ENCODE measurements around the gene DCUN1D2.
"Not testable (repeated sequence)": the region's sequence is repeated elsewhere in the genome, so short reads cannot be mapped to it uniquely, and the experiment has no call there.

Gene DCUN1D2

GRCh38 chr13:113443991-113444390 lies 46.5 kb downstream of the DCUN1D2 start:
- no peak for FAIRE-seq

GRCh38 chr13:113442985-113443362 lies 47.5 kb downstream of the DCUN1D2 start:
- FAIRE-seq: no peak

DNA sequence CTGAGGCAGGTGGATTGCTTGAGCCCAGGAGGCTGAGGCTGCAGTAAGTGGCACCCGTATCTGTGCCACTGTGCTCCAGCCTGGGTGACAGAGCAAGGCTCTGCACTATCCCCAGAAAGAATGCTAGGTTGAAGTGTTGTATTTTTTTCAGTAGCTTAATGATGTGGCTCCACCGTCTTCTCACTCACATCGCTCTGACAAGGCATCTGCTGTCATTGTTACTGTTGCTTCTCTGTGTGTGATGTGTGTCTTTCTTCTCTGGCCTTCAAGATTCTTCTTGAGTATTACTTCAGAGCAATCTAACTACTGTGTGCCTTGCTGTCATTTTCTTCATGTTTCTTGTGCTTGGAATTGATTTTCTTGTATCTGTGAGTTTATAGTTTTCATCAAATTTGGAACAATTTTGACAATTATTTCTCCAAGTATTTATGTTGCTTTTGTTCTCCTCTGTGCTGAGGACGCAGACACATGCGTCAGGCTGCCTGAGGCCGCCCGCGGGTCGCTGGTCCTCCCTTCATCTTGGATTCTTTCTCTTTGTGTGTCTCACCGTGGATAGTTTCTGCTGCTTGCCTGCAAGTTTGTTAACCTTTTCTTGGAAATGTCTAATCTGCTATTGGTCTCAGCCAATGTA lies 48.0 kb downstream of the DCUN1D2 start:
- FAIRE-seq: no peak

- no peak for FAIRE-seq
Measured at GRCh38 chr13:113441661-113442060, 48.9 kb downstream of the DCUN1D2 start.

DNA sequence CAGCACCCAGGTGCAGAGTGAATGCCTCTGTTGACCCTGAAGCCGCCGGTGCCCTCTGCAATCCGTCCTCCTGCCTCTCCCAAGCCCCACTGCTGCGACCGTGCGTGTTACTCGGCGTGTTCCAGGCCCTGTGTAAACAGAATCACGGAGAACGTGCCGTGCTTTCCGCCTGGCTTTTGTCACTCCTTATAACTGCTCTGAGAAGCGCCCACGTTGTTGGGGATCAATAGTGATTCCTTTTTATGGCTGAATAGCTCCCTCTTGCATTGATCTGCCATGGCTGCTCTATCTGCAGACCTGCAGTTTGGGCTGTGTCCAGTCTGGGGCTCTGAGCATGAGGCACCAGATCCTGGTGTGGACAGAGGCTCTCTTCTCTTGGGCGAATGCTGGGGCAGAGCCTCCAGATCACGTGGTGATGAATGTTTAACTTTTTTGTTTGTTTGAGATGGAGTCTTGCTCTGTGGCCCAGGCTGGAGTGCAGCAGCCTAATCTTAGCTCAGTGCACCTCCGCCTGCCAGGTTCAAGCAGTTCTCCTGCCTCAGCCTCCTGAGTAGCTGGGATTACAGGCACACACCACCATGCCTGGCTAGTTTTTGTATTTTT lies 53.0 kb downstream of the DCUN1D2 start:
- no peak for FAIRE-seq

DNA sequence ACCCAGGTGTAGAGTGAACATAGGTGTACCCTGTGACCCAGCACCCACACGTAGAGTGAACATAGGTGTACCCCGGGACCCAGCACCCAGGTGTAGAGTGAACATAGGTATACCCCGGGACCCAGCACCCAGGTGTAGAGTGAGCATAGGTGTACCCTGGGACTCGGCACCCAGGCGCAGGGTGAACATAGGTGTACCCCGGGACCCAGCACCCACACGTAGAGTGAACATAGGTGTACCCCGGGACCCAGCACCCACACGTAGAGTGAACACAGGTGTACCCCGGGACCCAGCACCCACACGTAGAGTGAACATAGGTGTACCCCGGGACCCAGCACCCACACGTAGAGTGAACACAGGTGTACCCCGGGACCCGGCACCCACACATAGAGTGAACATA lies 53.6 kb downstream of the DCUN1D2 start:
- FAIRE-seq: not testable (repeated sequence)

DNA sequence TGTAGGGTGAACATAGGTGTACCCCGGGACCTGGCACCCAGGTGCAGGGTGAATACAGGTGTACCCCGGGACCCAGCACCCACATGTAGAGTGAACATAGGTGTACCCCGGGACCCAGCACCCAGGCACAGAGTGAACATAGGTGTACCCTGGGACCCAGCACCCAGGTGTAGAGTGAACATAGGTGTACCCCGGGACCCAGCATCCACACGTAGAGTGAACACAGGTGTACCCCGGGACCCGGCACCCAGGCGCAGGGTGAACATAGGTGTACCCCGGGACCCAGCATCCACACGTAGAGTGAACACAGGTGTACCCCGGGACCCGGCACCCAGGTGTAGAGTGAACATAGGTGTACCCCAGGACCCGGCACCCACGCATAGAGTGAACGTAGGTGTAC lies 54.6 kb downstream of the DCUN1D2 start:
- not testable (repeated sequence) for FAIRE-seq

DNA sequence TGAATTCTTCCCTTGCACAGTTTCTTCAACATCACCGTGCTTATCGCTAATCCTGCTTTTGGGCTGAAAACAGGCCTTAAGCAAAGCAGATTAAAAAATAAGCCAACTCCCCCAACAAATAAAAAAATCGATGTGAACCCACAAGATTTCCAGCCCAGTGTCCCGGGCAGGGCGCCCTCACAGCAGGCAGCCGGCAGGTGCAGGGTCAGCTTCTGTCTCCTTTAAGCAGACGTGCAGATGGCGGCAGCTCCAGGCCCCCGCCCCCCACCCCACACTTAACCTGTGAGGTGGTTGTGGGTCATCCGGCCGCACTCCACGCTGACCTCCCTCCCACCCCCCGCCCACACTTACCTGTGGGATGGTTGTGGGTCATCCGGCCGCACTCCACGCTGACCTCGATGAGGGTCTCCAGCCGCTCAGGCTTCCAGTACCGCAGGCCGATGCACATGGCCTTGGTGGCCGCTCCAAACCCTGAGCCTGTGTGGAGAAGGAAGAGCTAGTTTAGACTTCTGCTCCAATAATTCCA lies 57.1 kb downstream of the DCUN1D2 start:
- FAIRE-seq: no peak

DNA sequence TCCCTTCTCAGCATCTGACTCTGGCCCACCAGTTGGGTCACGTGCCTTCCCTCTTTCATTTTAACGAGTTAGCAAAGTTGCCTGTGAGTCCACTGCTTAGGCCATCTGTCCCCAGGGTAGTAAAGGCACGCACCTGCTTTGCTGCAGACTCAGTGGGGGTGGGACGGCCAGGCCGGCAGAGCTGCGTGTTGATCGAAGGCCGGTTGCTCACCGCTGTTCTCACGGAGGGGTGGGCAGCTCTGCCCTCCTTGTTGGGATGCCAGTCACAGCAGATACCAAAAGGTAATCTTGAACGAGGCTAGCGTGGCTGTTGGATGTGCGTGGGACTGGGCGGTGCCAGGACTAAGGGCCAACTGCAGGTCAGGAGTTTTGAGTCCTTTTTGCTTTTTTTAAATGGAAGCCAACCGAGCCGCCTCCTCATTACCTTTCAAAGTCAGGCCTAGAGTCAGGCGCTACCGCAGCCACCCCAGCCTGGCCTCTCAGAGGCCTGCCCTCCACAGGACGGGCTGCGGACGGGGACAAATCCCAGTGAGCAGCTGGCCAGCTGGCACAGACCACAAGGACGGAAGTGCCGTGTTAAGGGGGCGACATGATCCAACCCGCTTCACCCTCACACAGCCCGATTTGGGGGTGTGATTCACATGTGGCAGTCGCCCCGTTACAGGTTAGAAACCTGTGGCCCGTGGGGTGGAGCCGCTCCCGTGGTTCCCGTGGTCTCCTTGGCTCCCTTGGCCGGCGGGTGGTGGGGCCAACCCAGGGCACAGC lies 57.8 kb downstream of the DCUN1D2 start:
- no peak for FAIRE-seq

DNA sequence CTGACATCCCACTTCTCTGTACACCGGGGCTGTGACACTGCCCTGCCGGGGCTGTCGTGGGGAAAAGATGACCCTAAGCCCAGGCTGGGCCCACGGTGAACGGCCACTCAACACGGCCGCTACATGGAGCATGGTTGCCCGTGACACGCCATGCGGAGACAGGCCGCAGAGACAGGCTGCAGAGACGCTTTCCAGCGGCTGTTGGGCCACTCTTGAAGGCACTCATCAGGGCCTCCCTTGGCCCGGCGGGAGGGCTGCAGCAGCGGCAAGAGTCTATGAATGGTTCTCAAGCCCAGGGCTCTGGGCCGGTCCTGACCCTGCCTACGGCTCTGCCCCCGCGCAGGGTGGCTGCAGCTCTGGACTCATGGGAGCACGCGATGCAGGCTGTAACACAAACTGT lies 59.3 kb downstream of the DCUN1D2 start:
- FAIRE-seq: no peak

GRCh38 chr13:113430378-113431110 lies 60.0 kb downstream of the DCUN1D2 start:
- no peak for FAIRE-seq

GRCh38 chr13:113429608-113429985 lies 60.9 kb downstream of the DCUN1D2 start:
- no peak for FAIRE-seq

GRCh38 chr13:113428871-113429607 lies 61.5 kb downstream of the DCUN1D2 start:
- no peak for FAIRE-seq

GRCh38 chr13:113428469-113428865 lies 62.0 kb downstream of the DCUN1D2 start:
- no peak for FAIRE-seq

- no peak for FAIRE-seq
Measured at GRCh38 chr13:113427562-113428468, 62.7 kb downstream of the DCUN1D2 start.

DNA sequence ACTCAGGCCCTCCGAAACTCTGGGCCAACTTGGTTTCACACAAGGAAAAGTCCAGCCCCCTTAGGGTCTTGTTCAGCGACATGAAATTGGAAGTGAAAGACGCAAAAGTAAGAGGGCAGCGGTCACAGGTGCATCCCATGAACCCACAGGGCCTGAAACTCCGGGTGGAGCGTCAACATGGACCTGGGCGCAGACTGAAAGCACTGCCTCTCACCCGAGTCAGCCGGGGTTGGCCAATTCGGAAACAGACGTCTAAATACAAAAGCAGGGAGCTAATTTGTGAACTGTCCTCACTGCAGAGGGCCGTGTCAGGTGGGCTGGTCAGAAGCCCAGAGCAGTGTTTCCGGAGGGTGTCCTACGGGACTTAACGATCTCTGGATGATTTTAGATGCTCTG lies 63.9 kb downstream of the DCUN1D2 start:
- FAIRE-seq: no peak

DNA sequence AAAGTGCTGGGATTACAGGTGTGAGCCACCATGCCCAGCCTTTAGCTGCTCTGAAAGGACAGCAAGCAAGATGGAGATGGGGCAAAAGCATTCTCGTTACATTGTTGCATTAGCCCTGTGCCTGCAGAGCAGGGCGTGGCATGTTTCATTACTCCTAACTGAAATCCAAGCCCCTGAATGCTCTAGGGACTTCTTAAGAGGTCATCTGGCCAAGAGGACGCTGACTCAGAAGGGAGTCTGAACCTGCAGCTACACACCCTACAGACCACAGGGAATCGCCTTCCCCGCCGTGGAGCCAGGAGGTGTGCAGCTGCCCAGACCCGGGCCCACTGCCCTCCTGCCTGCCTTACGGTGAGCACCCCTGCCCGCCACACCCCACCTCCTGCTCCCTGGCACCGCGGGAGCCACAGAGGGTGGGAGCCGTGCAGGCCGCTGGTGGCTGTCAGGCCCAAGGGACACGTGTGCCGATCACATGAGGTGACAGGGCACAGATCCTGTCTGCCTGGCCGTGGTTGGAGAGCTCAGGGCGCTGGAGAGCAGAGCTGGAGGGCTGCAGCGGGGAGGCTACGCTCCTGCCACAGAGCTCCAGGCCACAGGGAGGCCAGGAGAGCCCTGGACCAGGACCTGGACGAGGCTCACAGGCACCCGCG lies 64.4 kb downstream of the DCUN1D2 start:
- no peak for FAIRE-seq

DNA sequence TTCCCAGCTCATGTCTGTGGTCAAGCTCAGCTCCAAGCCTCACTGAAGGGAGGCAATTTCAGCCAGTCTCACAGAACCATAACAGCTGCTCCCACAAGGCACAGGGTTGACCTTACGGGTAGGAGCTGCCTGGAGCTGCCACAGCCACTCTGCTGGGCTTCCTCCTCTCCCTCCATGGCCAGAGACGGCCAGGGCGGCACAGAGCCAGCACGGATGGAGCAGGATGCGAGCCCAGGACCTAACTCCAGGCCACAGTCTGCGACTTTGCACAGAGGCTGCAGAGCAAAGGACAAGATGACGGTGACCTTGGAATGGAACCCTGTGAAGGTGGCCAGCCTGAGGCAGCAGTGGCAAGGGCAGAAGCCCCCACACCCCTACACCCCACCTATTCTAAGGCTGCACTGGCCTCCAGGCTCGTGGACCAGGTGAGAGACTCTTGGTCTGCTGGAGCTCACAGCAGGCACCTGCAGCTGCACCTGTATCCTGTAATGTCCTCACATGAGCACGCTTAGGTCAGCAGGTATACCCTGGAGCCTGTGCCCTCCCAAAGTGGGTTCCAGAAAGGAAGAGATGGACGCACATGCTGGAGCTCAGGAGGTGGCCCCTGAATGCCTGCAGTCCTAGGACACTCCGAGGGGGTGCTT lies 66.9 kb downstream of the DCUN1D2 start:
- no peak for FAIRE-seq

DNA sequence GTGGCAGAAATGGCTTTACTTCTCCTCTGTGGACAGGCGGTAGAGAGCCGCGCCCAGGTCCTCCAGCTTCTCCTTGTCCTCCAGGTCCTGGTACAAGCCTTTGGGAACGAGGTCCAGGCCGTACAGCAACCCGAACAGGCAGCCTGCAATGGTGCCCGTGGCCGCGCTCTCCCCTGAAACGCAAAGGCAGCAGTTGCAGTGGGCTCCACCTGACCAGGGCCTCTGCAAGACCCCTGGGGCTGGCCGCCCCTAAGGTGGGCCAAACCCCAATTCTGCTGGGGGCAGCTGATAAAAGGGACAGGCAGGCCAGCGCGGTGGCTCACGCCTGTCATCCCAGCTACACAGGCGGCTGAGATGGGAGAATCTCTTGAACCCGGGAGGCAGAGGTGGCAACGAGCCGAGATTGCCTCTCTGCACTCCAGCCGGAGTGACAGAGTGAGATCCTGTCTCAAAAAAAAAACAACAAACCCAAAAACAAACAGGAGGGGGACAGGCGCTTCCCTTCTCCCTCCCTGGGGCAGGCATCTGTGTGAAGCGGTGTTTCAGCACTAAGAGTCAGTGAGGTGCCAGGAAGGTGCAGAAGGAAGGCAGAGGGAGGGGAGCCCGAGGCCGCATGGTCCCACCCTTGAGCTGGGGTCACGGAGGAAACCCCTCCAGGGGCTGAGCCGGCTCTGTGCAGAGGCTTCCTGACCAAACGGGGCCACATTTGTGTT lies 67.5 kb downstream of the DCUN1D2 start:
- no peak for FAIRE-seq

Data from islet of Langerhans (tissue), 1 donor.